H1 (cell line): Measurements from ENCODE around the gene RASGRF1. TPM values are rescaled to one million over a fixed set of nuclear protein-coding genes. Genes with fewer than 3 reads are reported as not detected.

Source experiments
- CTCF ChIP-seq, 3 experiments: IDR thresholded peaks; 1 replicate in 2 of 3; 2 replicates in 1 of 3; pipeline versions ENCODE4 v1.5.1 to v1.6.1; 2011; ENCODE audit warnings: low read length in 3 of 3, mild to moderate bottlenecking in 3 of 3, inconsistent platforms in 2 of 3, low read depth in 1 of 3, moderate library complexity in 1 of 3; ENCODE audit not compliant: insufficient read depth in 1 of 3; ENCODE audit errors: control extremely low read depth in 1 of 3
- HDAC6 ChIP-seq: IDR thresholded peaks from one replicate; pipeline ENCODE4 v1.7.1; 2012; ENCODE audit warnings: low read depth, mild to moderate bottlenecking, inconsistent platforms, low read length, moderate library complexity
- RAD21 ChIP-seq, 2 experiments: IDR thresholded peaks in 1 of 2; conservative IDR thresholded peaks in 1 of 2; 2 replicates each; pipeline ENCODE4 v1.6.1; 2011; ENCODE audit warnings: low read depth in 2 of 2, low read length in 2 of 2, improper control_type of control experiment in 1 of 2, inconsistent platforms in 1 of 2, mild to moderate bottlenecking in 1 of 2, moderate library complexity in 1 of 2
- RXRA ChIP-seq: IDR thresholded peaks from 2 replicates; pipeline ENCODE4 v1.6.1; 2011; ENCODE audit warnings: low read depth, mild to moderate bottlenecking, low read length, moderate library complexity; ENCODE audit not compliant: insufficient read depth
- polyA plus RNA-seq, 7 experiments: library from polyadenylated mRNA; depleted of rRNA in 3 of 7; stranded (reverse) in 5 of 7; unstranded in 2 of 7; fragments of >200 nt in 5 of 7; fragments of 200-250 nt in 2 of 7; gene quantifications; 1 replicate in 5 of 7; 2 replicates in 1 of 7; 4 replicates in 1 of 7; pipeline versions ENCODE4 v1.2.1 to v1.2.3, GENCODE V29; 2011 to 2013; ENCODE audit warnings: missing spikeins in 2 of 7, mixed read lengths in 2 of 7
- total RNA-seq: library from RNA; stranded (reverse); fragmentation: NEBNext Ultra II Directional; extraction: Animal tissue kit (Norgen Biotek cat#: 25700); gene quantifications from 2 replicates; pipeline ENCODE4 v1.2.1, GENCODE V29; 2021
- TF ChIP-seq, protein P1 (sequence below): IDR thresholded peaks from 2 replicates; pipeline ENCODE4 v1.6.1; 2012; ENCODE audit warnings: inconsistent platforms

The RASGRF1 gene
- total and polyA plus RNA-seq, 2 of the 8 experiments (the other 6 are each of a cell fraction or from before 2014, with no cell fraction given) = 0.42 to 0.67 TPM

DNA sequence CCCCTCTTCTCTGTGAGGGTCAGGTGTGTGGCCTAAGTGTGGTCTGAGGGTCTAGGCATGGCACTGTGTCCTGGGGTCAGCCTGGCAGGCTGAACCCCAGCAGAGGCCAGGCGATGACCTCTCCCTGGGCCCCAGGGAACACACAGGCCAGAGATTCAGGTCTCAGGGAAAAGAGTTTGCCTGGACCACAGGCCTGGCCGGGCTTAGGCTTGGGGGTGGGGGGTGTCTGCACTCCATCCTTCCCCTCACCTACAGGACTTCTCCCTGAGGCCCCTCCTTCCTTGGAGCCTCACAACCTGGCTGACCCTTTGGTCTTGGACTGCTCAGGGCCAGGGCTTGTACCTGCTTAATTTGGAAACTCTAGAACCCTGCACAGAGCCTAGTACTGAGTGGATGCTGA is 21.8 kb downstream of the RASGRF1 start (continued):
- TF ChIP-seq CTCF (IDR thresholded peaks at IDR 0.05; ENCODE audit: control extremely low read depth in 1 of 3, insufficient read depth in 1 of 3, low read depth in 1 of 3, low read length in 3 of 3) (no peak), HDAC6 (no peak), RAD21 (IDR thresholded peaks at IDR 0.05 in 1 of 2, conservative IDR thresholded peaks at IDR 0.05 in 1 of 2; ENCODE audit: low read depth in 2 of 2, low read length in 2 of 2) (no peak), RXRA (no peak)
- TF ChIP-seq, protein P1, sequence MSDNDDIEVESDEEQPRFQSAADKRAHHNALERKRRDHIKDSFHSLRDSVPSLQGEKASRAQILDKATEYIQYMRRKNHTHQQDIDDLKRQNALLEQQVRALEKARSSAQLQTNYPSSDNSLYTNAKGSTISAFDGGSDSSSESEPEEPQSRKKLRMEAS = no peak
